Measurements from ENCODE around the gene ZMYND8.

- TF ChIP-seq CTCF (conservative IDR thresholded peaks at IDR 0.05) (no peak), ZFX (IDR thresholded peaks at IDR 0.05) (no peak)
These were observed 196.3 kb downstream of the ZMYND8 start for GRCh38 chr20:47160240-47160639.
